SK-N-SH treated with all-trans-retinoic acid at 6 μM for 48 hours (cell line): ENCODE data around the gene SALL1.

Experiments used
- ARNTL ChIP-seq: fragments of 450-650 bp; formaldehyde crosslinking; IDR thresholded peaks from 2 replicates; pipeline ENCODE4 v1.5.0; 2020; ENCODE audit warnings: low read depth, mild to moderate bottlenecking, moderate library complexity, borderline replicate concordance
- ZFP3 ChIP-seq: fragments of 250-450 bp; sonication (Bioruptor Pico); IDR thresholded peaks from 2 replicates; pipeline ENCODE4 v1.5.0; 2020; ENCODE audit warnings: mild to moderate bottlenecking, moderate library complexity

DNA sequence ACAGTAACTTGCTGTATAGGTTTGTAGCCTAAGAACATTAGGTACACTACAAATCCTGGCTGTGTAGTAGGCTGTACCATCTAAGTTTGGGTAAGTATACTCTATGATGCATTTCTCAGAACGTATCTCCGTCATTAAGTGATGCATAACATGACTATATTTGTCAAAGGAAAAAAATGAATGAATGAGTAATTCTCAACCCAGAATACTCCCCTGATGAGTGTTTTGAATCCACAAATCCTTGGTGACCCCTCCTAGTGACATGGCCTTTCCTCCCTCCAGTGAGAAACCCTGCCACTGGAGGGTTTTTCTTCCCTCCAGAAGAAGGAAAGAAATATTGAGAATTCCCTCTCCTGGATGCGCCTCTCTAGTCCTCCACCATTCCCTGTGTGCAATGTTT, 24.0 kb upstream of the SALL1 start:
- TF ChIP-seq ARNTL (CRISPR knock-in tag): no peak
- TF ChIP-seq ZFP3 (CRISPR knock-in tag): no peak
